ENCODE data around the gene RAPGEF2. TPM values are rescaled to one million over a fixed set of nuclear protein-coding genes. Genes with fewer than 3 reads are reported as not detected.
"Not testable (repeated sequence)": the region's sequence is repeated elsewhere in the genome, so short reads cannot be mapped to it uniquely, and the experiment has no call there.

RAPGEF2 gene
- total and polyA plus RNA-seq, 10 of the 15 experiments (the other 5 are each of a cell fraction or from before 2014, with no cell fraction given) = 0.31 to 24.0 (median 2.9) TPM

DNA sequence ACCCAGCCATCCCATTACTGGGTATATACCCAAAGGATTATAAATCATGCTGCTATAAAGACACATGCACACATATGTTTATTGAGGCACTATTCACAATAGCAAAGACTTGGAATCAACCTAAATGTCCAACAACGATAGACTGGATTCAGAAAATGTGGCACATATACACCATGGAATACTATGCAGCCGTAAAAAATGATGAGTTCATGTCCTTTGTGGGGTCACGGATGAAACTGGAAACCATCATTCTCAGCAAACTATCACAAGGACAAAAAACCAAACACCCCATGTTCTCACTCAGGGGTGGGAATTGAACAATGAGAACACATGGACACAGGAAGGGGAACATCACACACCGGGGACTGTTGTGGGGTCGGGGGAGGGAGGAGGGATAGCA lies 34.7 kb upstream of the RAPGEF2 start:
- H2AFZ ChIP-seq (ENCODE audit: control insufficient read depth, low read depth, low read length); BruUV-seq (replicated peaks); in situ Hi-C loops (cut with MboI); H3K4me3 ChIP-seq; FAIRE-seq; DNase-seq (ENCODE audit: low read depth, low spot score); H3K9ac ChIP-seq (ENCODE audit: control insufficient read depth, insufficient read depth, low read length); H3K27ac ChIP-seq (ENCODE audit: control insufficient read depth, insufficient read depth); H3K9me3 ChIP-seq (replicated peaks; ENCODE audit: control insufficient read depth, insufficient read depth, low read length); SMC1A ChIA-PET (ENCODE audit: uncharacterized antibody, unreplicated experiment); H3K36me3 ChIP-seq (ENCODE audit: control insufficient read depth in 2 of 2, insufficient read depth in 2 of 2, low read length in 1 of 2); H3K79me2 ChIP-seq (ENCODE audit: control insufficient read depth, insufficient read depth, low read length); H3K27me3 ChIP-seq (replicated peaks in 1 of 2; ENCODE audit: control insufficient read depth in 2 of 2, insufficient read depth in 2 of 2, low read length in 1 of 2); intact Hi-C loops (cut with micrococcal nuclease; ENCODE audit: unreplicated experiment); H3K4me2 ChIP-seq (ENCODE audit: control insufficient read depth, insufficient read depth); RAD21 ChIA-PET (ENCODE audit: unreplicated experiment); POLR2A ChIA-PET; CTCF ChIA-PET; H3K4me1 ChIP-seq (ENCODE audit: control insufficient read depth, insufficient read depth, low read length); ATAC-seq; H4K20me1 ChIP-seq (ENCODE audit: control insufficient read depth, insufficient read depth): not testable (repeated sequence)
- WGBS (ENCODE audit: insufficient coverage, insufficient replicate concordance, low lambda C conversion rate, missing lambda C conversion rate) = 71% methylated on average over 4 of the region's 5 CpGs

DNA sequence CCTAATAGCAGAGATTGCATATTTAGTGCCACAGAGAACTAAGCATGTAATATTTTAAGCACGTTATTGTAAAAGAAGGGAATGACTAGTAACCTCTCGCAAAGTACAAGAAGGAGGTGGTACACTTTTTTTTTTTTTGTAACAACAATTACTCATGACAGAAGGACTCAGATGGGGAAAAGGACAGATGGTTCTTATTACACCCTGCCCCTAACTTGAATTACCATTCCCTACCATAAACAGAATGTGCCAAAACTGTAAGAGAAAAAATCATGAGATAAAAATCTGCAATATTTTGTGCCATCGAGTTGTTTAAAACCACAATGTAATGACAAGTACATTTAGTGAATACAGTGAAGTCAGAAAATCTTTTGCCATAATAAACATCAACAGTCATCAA lies 33.0 kb upstream of the RAPGEF2 start:
- Histone ChIP-seq H4K20me1 (ENCODE audit: control insufficient read depth, insufficient read depth) (no peaks in the 10 kb centered on the region), H2AFZ (ENCODE audit: control insufficient read depth, low read depth, low read length) (no peak overlapping the region), H3K9ac (ENCODE audit: control insufficient read depth, insufficient read depth, low read length) (no peak overlapping the region), H3K36me3 (ENCODE audit: control insufficient read depth in 2 of 2, insufficient read depth in 2 of 2, low read length in 1 of 2) (no peaks in the 10 kb centered on the region), H3K27me3 (replicated peaks in 1 of 2; ENCODE audit: control insufficient read depth in 2 of 2, insufficient read depth in 2 of 2, low read length in 1 of 2) (no peaks in the 10 kb centered on the region), H3K4me3 (no peak overlapping the region), H3K27ac (ENCODE audit: control insufficient read depth, insufficient read depth) (no peak overlapping the region), H3K9me3 (replicated peaks; ENCODE audit: control insufficient read depth, insufficient read depth, low read length) (no peaks in the 10 kb centered on the region), H3K4me1 (ENCODE audit: control insufficient read depth, insufficient read depth, low read length) (no peaks in the 10 kb centered on the region), H3K4me2 (ENCODE audit: control insufficient read depth, insufficient read depth) (no peak overlapping the region), H3K79me2 (ENCODE audit: control insufficient read depth, insufficient read depth, low read length) (no peaks in the 10 kb centered on the region)
- POLR2A ChIA-PET = no interaction called here
- CTCF ChIA-PET = no interaction called here
- in situ Hi-C loops (cut with MboI) = no loop called here
- RAD21 ChIA-PET (ENCODE audit: unreplicated experiment) = no interaction called here
- intact Hi-C loops (cut with micrococcal nuclease; ENCODE audit: unreplicated experiment) = no loop called here
- no peak for FAIRE-seq
- WGBS (ENCODE audit: insufficient coverage, insufficient replicate concordance, low lambda C conversion rate, missing lambda C conversion rate) = 46% methylated on average over 3 of the region's 3 CpGs
- ATAC-seq = no peak
- no TSS peak for BruUV-seq (replicated peaks)
- SMC1A ChIA-PET (ENCODE audit: uncharacterized antibody, unreplicated experiment) = no interaction called here
- no peak for DNase-seq (ENCODE audit: low read depth, low spot score)
- TF ChIP-seq, protein P1, sequence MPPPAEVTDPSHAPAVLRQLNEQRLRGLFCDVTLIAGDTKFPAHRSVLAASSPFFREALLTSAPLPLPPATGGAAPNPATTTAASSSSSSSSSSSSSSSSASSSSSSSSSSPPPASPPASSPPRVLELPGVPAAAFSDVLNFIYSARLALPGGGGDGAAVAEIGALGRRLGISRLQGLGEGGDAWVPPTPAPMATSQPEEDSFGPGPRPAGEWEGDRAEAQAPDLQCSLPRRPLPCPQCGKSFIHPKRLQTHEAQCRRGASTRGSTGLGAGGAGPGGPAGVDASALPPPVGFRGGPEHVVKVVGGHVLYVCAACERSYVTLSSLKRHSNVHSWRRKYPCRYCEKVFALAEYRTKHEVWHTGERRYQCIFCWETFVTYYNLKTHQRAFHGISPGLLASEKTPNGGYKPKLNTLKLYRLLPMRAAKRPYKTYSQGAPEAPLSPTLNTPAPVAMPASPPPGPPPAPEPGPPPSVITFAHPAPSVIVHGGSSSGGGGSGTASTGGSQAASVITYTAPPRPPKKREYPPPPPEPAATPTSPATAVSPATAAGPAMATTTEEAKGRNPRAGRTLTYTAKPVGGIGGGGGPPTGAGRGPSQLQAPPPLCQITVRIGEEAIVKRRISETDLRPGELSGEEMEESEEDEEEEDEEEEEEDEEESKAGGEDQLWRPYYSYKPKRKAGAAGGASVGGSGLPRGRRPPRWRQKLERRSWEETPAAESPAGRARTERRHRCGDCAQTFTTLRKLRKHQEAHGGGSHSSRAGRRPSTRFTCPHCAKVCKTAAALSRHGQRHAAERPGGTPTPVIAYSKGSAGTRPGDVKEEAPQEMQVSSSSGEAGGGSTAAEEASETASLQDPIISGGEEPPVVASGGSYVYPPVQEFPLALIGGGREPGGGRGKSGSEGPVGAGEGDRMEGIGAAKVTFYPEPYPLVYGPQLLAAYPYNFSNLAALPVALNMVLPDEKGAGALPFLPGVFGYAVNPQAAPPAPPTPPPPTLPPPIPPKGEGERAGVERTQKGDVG (CRISPR knock-in tag; IDR thresholded peaks at IDR 0.05) = no peak
- TF ChIP-seq GABPA (IDR thresholded peaks at IDR 0.05; ENCODE audit: low read depth) (no peak), CREM (IDR thresholded peaks at IDR 0.05; ENCODE audit: low read depth) (no peak), KAT2A (conservative IDR thresholded peaks at IDR 0.05; ENCODE audit: control insufficient read depth, low read depth, low read length) (no peak), TCF12 (IDR thresholded peaks at IDR 0.05; ENCODE audit: low read depth, low read length) (no peak), NFXL1 (IDR thresholded peaks at IDR 0.05; ENCODE audit: borderline replicate concordance) (no peak), FOS (IDR thresholded peaks at IDR 0.05; ENCODE audit: borderline replicate concordance, extremely low read depth, insufficient read length) (no peak), POLR2A (IDR thresholded peaks at IDR 0.05; ENCODE audit: low read depth, low read length) (no peak), TCF3 (IDR thresholded peaks at IDR 0.05; ENCODE audit: borderline replicate concordance, insufficient read depth, low read depth, low read length) (no peak), BMI1 (IDR thresholded peaks at IDR 0.05; ENCODE audit: borderline replicate concordance) (no peak)
- TF ChIP-seq, protein P2, sequence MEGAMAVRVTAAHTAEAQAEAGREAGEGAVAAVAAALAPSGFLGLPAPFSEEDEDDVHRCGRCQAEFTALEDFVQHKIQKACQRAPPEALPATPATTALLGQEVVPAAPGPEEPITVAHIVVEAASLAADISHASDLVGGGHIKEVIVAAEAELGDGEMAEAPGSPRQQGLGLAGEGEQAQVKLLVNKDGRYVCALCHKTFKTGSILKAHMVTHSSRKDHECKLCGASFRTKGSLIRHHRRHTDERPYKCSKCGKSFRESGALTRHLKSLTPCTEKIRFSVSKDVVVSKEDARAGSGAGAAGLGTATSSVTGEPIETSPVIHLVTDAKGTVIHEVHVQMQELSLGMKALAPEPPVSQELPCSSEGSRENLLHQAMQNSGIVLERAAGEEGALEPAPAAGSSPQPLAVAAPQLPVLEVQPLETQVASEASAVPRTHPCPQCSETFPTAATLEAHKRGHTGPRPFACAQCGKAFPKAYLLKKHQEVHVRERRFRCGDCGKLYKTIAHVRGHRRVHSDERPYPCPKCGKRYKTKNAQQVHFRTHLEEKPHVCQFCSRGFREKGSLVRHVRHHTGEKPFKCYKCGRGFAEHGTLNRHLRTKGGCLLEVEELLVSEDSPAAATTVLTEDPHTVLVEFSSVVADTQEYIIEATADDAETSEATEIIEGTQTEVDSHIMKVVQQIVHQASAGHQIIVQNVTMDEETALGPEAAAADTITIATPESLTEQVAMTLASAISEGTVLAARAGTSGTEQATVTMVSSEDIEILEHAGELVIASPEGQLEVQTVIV (IDR thresholded peaks at IDR 0.05; ENCODE audit: borderline replicate concordance, partially characterized antibody) = no peak
- TF ChIP-seq, protein P3, sequence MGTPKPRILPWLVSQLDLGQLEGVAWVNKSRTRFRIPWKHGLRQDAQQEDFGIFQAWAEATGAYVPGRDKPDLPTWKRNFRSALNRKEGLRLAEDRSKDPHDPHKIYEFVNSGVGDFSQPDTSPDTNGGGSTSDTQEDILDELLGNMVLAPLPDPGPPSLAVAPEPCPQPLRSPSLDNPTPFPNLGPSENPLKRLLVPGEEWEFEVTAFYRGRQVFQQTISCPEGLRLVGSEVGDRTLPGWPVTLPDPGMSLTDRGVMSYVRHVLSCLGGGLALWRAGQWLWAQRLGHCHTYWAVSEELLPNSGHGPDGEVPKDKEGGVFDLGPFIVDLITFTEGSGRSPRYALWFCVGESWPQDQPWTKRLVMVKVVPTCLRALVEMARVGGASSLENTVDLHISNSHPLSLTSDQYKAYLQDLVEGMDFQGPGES (IDR thresholded peaks at IDR 0.05) = no peak
